Islet of Langerhans (tissue), 1 donor: ENCODE measurements around the gene CTSL.
"Not testable (repeated sequence)": the region's sequence is repeated elsewhere in the genome, so short reads cannot be mapped to it uniquely, and the experiment has no call there.

Experiments
- FAIRE-seq: peaks from one replicate; lab custom pipeline; 2011; peaks lifted over from hg19 to GRCh38; lab: Jason Lieb, UNC

CTSL gene

GRCh38 chr9:87722393-87723088 lies 3.4 kb upstream of the CTSL start:
- no peak for FAIRE-seq

- FAIRE-seq: no peak
These were observed 491 bp upstream of the CTSL start for GRCh38 chr9:87725356-87725899.

GRCh38 chr9:87729246-87729645 lies 3.3 kb downstream of the CTSL start:
- no peak for FAIRE-seq

- no peak for FAIRE-seq
These were observed 5.4 kb downstream of the CTSL start for GRCh38 chr9:87731321-87731720.

- FAIRE-seq: no peak
These were observed 6.4 kb downstream of the CTSL start for GRCh38 chr9:87732344-87732743.

- FAIRE-seq: no peak
These were observed 6.8 kb downstream of the CTSL start for GRCh38 chr9:87732756-87733155.

- no peak for FAIRE-seq
These were observed 7.5 kb downstream of the CTSL start for GRCh38 chr9:87733273-87734052.

GRCh38 chr9:87734106-87734505 lies 8.2 kb downstream of the CTSL start:
- FAIRE-seq: no peak

- FAIRE-seq: no peak
These were observed 13.6 kb downstream of the CTSL start for GRCh38 chr9:87739546-87739945.

- FAIRE-seq: no peak
These were observed 14.3 kb downstream of the CTSL start for GRCh38 chr9:87740209-87740608.

- no peak for FAIRE-seq
These were observed 15.4 kb downstream of the CTSL start for GRCh38 chr9:87741326-87741725.

GRCh38 chr9:87741891-87742290 lies 16.0 kb downstream of the CTSL start:
- FAIRE-seq: no peak

- no peak for FAIRE-seq
These were observed 17.0 kb downstream of the CTSL start for GRCh38 chr9:87742813-87743428.

- not testable (repeated sequence) for FAIRE-seq
These were observed 18.3 kb downstream of the CTSL start for GRCh38 chr9:87744247-87744646.

GRCh38 chr9:87746186-87746585 lies 20.3 kb downstream of the CTSL start:
- FAIRE-seq: no peak

GRCh38 chr9:87748881-87749280 lies 23.0 kb downstream of the CTSL start:
- no peak for FAIRE-seq

GRCh38 chr9:87749335-87750035 lies 23.6 kb downstream of the CTSL start:
- no peak for FAIRE-seq

- no peak for FAIRE-seq
These were observed 24.8 kb downstream of the CTSL start for GRCh38 chr9:87750726-87751125.

- FAIRE-seq: no peak
These were observed 25.5 kb downstream of the CTSL start for GRCh38 chr9:87751423-87751822.

GRCh38 chr9:87751868-87752267 lies 25.9 kb downstream of the CTSL start:
- no peak for FAIRE-seq

- no peak for FAIRE-seq
These were observed 27.4 kb downstream of the CTSL start for GRCh38 chr9:87753313-87753712.

GRCh38 chr9:87758330-87758729 lies 32.4 kb downstream of the CTSL start:
- not testable (repeated sequence) for FAIRE-seq
